Stimulated activated naive CD8-positive, alpha-beta T cell treated with anti-CD3 and anti-CD28 coated beads, Interleukin-15, Interleukin-2, amounts not matched to agents 100 ng/mL and 50 ng/mL, for 24 hours (primary cell): ENCODE results near the gene PCGF6.
"Not testable (repeated sequence)": the region's sequence is repeated elsewhere in the genome, so short reads cannot be mapped to it uniquely, and the experiment has no call there.

Source experiments
- H3K27ac Mint-ChIP-seq: one replicate; pipeline ENCODE4 v1.8.0; 2021; ENCODE audit warnings: mild to moderate bottlenecking, mixed read lengths
- H3K27me3 Mint-ChIP-seq: one replicate; pipeline ENCODE4 v1.8.0; 2021; ENCODE audit warnings: mixed read lengths
- H3K36me3 Mint-ChIP-seq: one replicate; pipeline ENCODE4 v1.8.0; 2021; ENCODE audit warnings: low read depth, mixed read lengths
- H3K4me1 Mint-ChIP-seq: one replicate; pipeline ENCODE4 v1.8.0; 2021; ENCODE audit warnings: low read depth, mixed read lengths
- H3K4me3 Mint-ChIP-seq: one replicate; pipeline ENCODE4 v1.8.0; 2021; ENCODE audit warnings: mild to moderate bottlenecking, mixed read lengths
- H3K9me3 Mint-ChIP-seq: one replicate; pipeline ENCODE4 v1.8.0; 2021; ENCODE audit warnings: mixed read lengths

Gene PCGF6

GRCh38 chr10:103354567-103354966, 3.6 kb upstream of the PCGF6 start:
- not testable (repeated sequence) for H3K36me3 Mint-ChIP-seq, H3K27ac Mint-ChIP-seq, H3K27me3 Mint-ChIP-seq

GRCh38 chr10:103353281-103353680, 2.3 kb upstream of the PCGF6 start:
- Mint-ChIP-seq H3K4me1 (peaks cover 19% of the 10 kb centered on the region), H3K36me3 (peaks cover 7% of the 10 kb centered on the region), H3K9me3 (no peaks in the 10 kb centered on the region), H3K27ac (no peak overlapping the region), H3K27me3 (no peaks in the 10 kb centered on the region), H3K4me3 (no peak overlapping the region)

More at GRCh38 chr10:103354567-103354966, 3.6 kb upstream of the PCGF6 start:
- not testable (repeated sequence) for H3K9me3 Mint-ChIP-seq, H3K4me3 Mint-ChIP-seq
- H3K4me1 Mint-ChIP-seq: peaks cover 11% of the 10 kb centered on the region

GRCh38 chr10:103350175-103350516, 794 bp downstream of the PCGF6 start:
- Mint-ChIP-seq H3K27ac (peak overlapping the region; percentile 61), H3K36me3 (peaks cover 13% of the 10 kb centered on the region), H3K4me3 (peak overlapping the region; percentile 92), H3K4me1 (peaks cover 19% of the 10 kb centered on the region), H3K9me3 (no peaks in the 10 kb centered on the region), H3K27me3 (no peaks in the 10 kb centered on the region)

GRCh38 chr10:103336370-103336769, 14.6 kb downstream of the PCGF6 start:
- no peak overlapping the region for H3K27ac Mint-ChIP-seq
- H3K9me3 Mint-ChIP-seq: no peaks in the 10 kb centered on the region
- no peaks in the 10 kb centered on the region for H3K27me3 Mint-ChIP-seq
- no peak overlapping the region for H3K4me3 Mint-ChIP-seq
- peaks cover 35% of the 10 kb centered on the region for H3K36me3 Mint-ChIP-seq
- H3K4me1 Mint-ChIP-seq: no peaks in the 10 kb centered on the region

GRCh38 chr10:103334567-103334966, 16.4 kb downstream of the PCGF6 start:
- Mint-ChIP-seq H3K9me3 (no peaks in the 10 kb centered on the region), H3K36me3 (peaks cover 41% of the 10 kb centered on the region), H3K27me3 (no peaks in the 10 kb centered on the region), H3K27ac (no peak overlapping the region), H3K4me3 (no peak overlapping the region), H3K4me1 (no peaks in the 10 kb centered on the region)

GRCh38 chr10:103333934-103334520, 16.9 kb downstream of the PCGF6 start:
- H3K4me3 Mint-ChIP-seq: no peak overlapping the region
- peaks cover 41% of the 10 kb centered on the region for H3K36me3 Mint-ChIP-seq
- no peaks in the 10 kb centered on the region for H3K4me1 Mint-ChIP-seq
- no peak overlapping the region for H3K27ac Mint-ChIP-seq
- no peaks in the 10 kb centered on the region for H3K27me3 Mint-ChIP-seq
- no peaks in the 10 kb centered on the region for H3K9me3 Mint-ChIP-seq

- no peaks in the 10 kb centered on the region for H3K27me3 Mint-ChIP-seq
- H3K9me3 Mint-ChIP-seq: no peaks in the 10 kb centered on the region
- H3K4me3 Mint-ChIP-seq: no peak overlapping the region
- no peak overlapping the region for H3K27ac Mint-ChIP-seq
- peaks cover 5% of the 10 kb centered on the region for H3K4me1 Mint-ChIP-seq
- H3K36me3 Mint-ChIP-seq: peaks cover 45% of the 10 kb centered on the region
Observed at GRCh38 chr10:103327906-103328305, 23.0 kb downstream of the PCGF6 start.

- Mint-ChIP-seq H3K4me3 (no peak overlapping the region), H3K27ac (no peak overlapping the region), H3K4me1 (no peaks in the 10 kb centered on the region), H3K27me3 (no peaks in the 10 kb centered on the region), H3K36me3 (peaks cover 43% of the 10 kb centered on the region), H3K9me3 (no peaks in the 10 kb centered on the region)
Observed at GRCh38 chr10:103316087-103316486, 34.9 kb downstream of the PCGF6 start.

GRCh38 chr10:103310197-103310596, 40.7 kb downstream of the PCGF6 start:
- H3K9me3 Mint-ChIP-seq: no peaks in the 10 kb centered on the region
- no peaks in the 10 kb centered on the region for H3K4me1 Mint-ChIP-seq
- H3K27me3 Mint-ChIP-seq: no peaks in the 10 kb centered on the region
- peaks cover 54% of the 10 kb centered on the region for H3K36me3 Mint-ChIP-seq
- no peak overlapping the region for H3K4me3 Mint-ChIP-seq
- no peak overlapping the region for H3K27ac Mint-ChIP-seq

- Mint-ChIP-seq H3K27ac (no peak overlapping the region), H3K4me1 (no peaks in the 10 kb centered on the region), H3K36me3 (peaks cover 52% of the 10 kb centered on the region)
Observed at GRCh38 chr10:103307594-103307993, 43.3 kb downstream of the PCGF6 start.

GRCh38 chr10:103295374-103296015, 55.4 kb downstream of the PCGF6 start:
- H3K4me3 Mint-ChIP-seq: no peak overlapping the region

More at GRCh38 chr10:103307594-103307993, 43.3 kb downstream of the PCGF6 start:
- Mint-ChIP-seq H3K27me3 (no peaks in the 10 kb centered on the region), H3K4me3 (no peak overlapping the region), H3K9me3 (no peaks in the 10 kb centered on the region)

GRCh38 chr10:103291588-103291987, 59.4 kb downstream of the PCGF6 start:
- Mint-ChIP-seq H3K9me3 (no peaks in the 10 kb centered on the region), H3K4me3 (no peak overlapping the region), H3K4me1 (no peaks in the 10 kb centered on the region), H3K27me3 (peaks cover 25% of the 10 kb centered on the region), H3K36me3 (no peaks in the 10 kb centered on the region), H3K27ac (no peak overlapping the region)

More at GRCh38 chr10:103295374-103296015, 55.4 kb downstream of the PCGF6 start:
- Mint-ChIP-seq H3K27ac (no peak overlapping the region), H3K9me3 (no peaks in the 10 kb centered on the region), H3K36me3 (no peaks in the 10 kb centered on the region), H3K27me3 (no peaks in the 10 kb centered on the region), H3K4me1 (no peaks in the 10 kb centered on the region)

GRCh38 chr10:103287992-103288391, 62.9 kb downstream of the PCGF6 start:
- no peaks in the 10 kb centered on the region for H3K36me3 Mint-ChIP-seq
- H3K4me1 Mint-ChIP-seq: no peaks in the 10 kb centered on the region
- no peaks in the 10 kb centered on the region for H3K9me3 Mint-ChIP-seq
- peaks cover 44% of the 10 kb centered on the region for H3K27me3 Mint-ChIP-seq
- H3K4me3 Mint-ChIP-seq: no peak overlapping the region
- no peak overlapping the region for H3K27ac Mint-ChIP-seq

GRCh38 chr10:103284170-103284569, 66.8 kb downstream of the PCGF6 start:
- Mint-ChIP-seq H3K36me3 (no peaks in the 10 kb centered on the region), H3K4me3 (no peak overlapping the region), H3K9me3 (no peaks in the 10 kb centered on the region), H3K4me1 (no peaks in the 10 kb centered on the region), H3K27ac (no peak overlapping the region), H3K27me3 (peaks cover 72% of the 10 kb centered on the region)

GRCh38 chr10:103282961-103283360, 68.0 kb downstream of the PCGF6 start:
- H3K27ac Mint-ChIP-seq: no peak overlapping the region
- peaks cover 7% of the 10 kb centered on the region for H3K4me1 Mint-ChIP-seq
- peaks cover 74% of the 10 kb centered on the region for H3K27me3 Mint-ChIP-seq
- H3K36me3 Mint-ChIP-seq: no peaks in the 10 kb centered on the region
- H3K9me3 Mint-ChIP-seq: no peaks in the 10 kb centered on the region
- H3K4me3 Mint-ChIP-seq: no peak overlapping the region

- peaks cover 8% of the 10 kb centered on the region for H3K4me1 Mint-ChIP-seq
- no peak overlapping the region for H3K4me3 Mint-ChIP-seq
- peaks cover 70% of the 10 kb centered on the region for H3K27me3 Mint-ChIP-seq
- H3K27ac Mint-ChIP-seq: no peak overlapping the region
- no peaks in the 10 kb centered on the region for H3K36me3 Mint-ChIP-seq
- H3K9me3 Mint-ChIP-seq: no peaks in the 10 kb centered on the region
Observed at GRCh38 chr10:103281753-103282152, 69.2 kb downstream of the PCGF6 start.
